Tongue (tissue), 2 donors: ENCODE data around the gene TFEB. TPM values are rescaled to one million over a fixed set of nuclear protein-coding genes. Genes with fewer than 3 reads are reported as not detected.

Experiments
- DNase-seq: peaks from one replicate; pipeline ENCODE4 v3.0.0-alpha.2; 2015
- total RNA-seq: library from RNA; depleted of rRNA; stranded (reverse); fragments of >200 nt; gene quantifications from one replicate; pipeline ENCODE4 v1.2.3, GENCODE V29; 2014

The TFEB gene
- total RNA-seq, 1 donor from 2014 or later = 30.7 TPM

DNA sequence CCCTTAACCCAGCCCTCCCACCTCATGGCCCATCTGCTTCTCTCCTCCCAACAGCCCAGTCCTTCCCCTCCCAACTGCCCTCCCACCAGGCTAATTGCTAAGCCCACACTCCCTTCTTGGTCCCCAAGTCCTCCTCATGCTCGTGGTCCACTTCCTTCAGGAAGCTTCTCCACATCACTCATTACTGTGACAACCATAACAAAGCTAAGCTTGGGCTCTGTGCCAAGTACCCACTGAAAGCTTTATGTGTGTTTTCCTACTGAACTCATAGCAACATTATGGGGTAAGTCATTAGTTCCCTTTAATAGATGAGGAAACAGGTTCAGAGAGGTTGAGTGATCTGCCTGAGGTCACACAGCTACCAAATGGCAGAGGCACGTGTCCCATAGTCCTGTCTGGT is 28.1 kb upstream of the TFEB start:
- no peak for DNase-seq

DNA sequence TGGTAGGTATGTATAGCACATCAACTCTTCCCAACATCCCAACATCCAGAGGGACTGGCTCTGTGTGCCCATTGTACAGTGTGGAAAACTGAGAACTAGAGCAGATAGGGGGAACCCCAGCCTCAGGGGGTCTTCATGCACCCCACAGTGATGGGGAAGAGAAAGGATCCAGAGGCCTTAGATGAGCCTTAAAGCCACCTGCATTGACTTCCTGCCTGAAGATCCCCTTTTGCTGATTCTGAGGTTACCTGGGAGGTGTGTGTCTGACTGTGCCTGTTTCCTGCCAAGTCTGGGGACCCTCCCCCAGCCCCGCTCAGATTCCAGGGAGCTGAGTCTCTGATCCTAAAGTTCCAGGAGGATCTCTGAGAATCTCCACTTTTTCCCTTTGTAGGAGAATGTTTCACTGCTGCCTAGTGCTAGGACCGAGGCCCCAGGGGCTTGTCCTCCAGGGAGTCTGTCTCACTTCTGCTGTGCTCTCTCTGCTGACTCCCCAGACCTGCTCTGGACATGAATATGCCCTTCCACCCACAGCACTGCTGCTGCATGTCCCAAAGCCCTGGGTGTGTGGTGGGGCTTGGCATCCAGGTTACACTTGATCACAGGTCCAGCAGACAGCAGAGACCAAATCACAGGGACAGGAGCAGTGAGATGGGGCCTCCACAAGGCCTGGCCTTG is 24.6 kb upstream of the TFEB start:
- no peak for DNase-seq

- no peak for DNase-seq
Measured at GRCh38 chr6:41759106-41759904, 23.9 kb upstream of the TFEB start.

DNA sequence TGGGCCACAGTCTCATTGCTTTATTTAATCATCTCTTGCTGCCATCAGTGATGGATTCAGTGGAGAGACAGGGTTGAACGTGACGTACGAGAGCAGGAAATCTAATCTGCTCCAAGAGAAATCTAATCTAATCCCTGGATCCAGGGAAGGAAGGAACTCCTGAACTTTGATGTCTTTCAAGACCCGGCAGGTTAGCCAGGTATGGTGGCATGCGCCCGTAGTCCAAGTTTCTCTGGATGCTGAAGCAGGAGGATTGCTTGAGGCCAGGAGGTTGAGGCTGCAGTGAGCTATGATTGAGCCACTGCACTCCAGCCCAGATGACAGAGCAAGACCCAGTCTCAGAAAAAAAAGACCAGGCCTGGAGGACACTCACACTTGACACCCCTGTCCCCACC is 23.2 kb upstream of the TFEB start:
- DNase-seq = no peak

- DNase-seq = no peak
Measured at GRCh38 chr6:41757931-41758640, 22.7 kb upstream of the TFEB start.

DNA sequence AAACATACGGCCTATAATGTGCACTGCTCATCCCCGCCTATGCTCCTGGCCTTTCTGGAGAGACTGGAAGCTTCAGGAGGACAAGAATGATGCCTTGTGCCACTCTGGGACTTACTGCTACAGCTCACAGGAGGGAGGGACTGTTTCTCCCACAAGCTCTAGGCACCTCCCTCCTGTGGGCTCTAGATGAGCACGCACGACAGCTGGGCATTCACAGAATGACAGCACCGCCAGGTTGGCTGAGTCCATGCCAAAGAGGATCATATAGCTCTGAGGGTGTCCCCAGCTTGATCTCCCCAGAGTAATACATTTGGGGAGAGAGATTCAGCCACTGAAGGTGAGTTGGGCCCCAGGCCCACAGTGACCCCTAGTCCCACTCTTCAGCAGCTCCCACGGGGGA is 21.9 kb upstream of the TFEB start:
- peak; percentile 81 for DNase-seq

DNA sequence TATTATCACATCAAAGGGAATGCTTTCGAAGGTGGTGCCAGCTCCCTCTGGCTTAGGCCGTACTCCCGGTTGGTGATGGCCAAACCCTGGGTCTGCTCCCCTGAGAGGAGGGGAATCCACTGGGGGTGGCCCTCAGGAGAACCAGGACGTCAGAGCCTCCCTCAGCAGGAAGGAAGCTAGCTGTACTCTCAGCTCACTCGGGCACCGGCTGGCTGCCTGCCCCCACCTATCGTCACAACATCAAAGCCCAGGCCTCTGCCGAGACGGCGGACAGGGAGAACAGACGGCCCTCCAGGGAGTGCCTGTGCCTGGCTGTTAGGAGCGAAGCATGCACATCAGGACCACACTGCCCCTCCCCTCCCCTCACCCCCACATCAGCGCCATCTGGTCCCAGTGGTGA is 20.9 kb upstream of the TFEB start:
- no peak for DNase-seq

DNA sequence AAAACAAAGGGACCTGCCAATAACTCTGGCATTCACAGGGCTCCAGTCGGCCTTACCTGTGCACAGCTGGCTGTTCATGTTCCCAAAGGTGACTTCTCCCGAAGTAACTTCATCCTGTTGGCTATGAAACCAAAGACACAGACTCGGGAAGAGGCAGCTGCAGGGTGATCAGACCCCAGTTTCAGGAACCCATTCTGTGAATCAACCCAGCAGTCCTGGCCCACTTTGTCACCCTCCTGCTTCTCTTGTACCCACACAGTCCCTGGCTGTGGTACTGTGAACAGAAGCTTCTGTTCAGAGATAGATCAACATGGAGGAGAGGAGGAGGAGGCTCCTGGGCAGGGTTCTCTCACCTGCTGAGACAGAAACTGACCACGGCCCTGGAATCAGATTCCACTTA is 20.5 kb upstream of the TFEB start:
- DNase-seq = no peak

DNA sequence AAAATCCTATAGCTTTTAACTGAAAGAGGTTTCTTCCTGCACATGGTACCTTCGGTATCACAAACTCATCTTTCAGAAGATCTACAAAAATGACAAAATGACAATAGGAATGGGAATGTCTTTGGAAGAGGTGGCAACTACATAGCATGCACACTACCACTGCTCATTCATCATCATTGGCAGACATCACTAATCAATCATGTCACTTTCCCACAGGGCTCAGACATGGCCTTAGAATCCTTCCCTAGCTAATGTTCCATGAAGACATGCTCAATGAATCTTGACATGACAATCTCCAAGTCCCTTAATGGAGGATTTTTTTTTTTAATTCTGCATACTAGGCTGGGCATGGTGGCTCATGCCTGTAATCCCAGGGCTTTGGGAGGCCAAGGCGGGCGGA is 15.0 kb upstream of the TFEB start:
- DNase-seq = no peak

GRCh38 chr6:41748542-41748941 is 13.1 kb upstream of the TFEB start:
- no peak for DNase-seq

DNA sequence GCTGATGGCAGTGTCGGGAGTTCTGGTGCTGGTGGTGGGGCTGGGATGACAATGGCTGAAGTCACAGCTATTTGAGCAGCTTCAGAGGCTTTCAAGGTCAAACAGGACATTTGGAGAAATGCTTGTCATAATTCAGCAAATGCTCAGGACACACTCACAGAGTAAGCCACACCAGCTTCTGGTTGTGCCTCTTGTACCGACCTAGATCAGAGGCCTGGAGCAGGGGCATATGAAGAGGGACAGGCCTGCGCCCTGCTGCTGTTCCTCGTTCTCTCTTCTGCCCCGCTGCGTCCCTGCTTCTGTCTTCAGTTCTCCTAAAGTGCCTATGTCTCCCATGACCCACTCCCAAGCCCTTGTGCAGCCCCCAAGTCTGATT is 12.7 kb upstream of the TFEB start:
- DNase-seq = no peak

- no peak for DNase-seq
Measured at GRCh38 chr6:41747256-41748101, 12.1 kb upstream of the TFEB start, which contains the start of gene PGC. TSS of gene PGC (minus strand) at chr6:41747397. CDS start at chr6:41747334, 63 bp downstream.

DNA sequence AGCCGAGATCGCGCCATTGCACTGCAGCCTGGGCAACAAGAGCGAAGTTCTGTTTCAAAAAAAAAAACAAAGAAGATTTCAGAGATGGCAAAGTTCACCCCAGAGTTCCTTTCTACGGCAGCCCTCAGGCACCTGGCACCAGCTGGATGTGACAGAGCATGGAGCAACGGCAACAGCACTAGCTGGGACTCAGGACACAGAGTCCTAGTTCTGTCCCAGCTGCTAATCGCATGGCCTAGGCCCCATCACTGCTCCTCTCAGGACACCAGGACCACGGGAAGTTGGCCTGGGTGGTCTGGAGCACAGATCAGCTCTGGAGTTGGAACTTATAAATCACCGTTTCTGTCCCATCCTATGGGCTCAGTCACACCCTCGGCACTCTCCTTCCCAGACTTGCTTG is 10.7 kb upstream of the TFEB start:
- DNase-seq = no peak

- DNase-seq = no peak
Measured at GRCh38 chr6:41744236-41744787, 8.9 kb upstream of the TFEB start.

DNA sequence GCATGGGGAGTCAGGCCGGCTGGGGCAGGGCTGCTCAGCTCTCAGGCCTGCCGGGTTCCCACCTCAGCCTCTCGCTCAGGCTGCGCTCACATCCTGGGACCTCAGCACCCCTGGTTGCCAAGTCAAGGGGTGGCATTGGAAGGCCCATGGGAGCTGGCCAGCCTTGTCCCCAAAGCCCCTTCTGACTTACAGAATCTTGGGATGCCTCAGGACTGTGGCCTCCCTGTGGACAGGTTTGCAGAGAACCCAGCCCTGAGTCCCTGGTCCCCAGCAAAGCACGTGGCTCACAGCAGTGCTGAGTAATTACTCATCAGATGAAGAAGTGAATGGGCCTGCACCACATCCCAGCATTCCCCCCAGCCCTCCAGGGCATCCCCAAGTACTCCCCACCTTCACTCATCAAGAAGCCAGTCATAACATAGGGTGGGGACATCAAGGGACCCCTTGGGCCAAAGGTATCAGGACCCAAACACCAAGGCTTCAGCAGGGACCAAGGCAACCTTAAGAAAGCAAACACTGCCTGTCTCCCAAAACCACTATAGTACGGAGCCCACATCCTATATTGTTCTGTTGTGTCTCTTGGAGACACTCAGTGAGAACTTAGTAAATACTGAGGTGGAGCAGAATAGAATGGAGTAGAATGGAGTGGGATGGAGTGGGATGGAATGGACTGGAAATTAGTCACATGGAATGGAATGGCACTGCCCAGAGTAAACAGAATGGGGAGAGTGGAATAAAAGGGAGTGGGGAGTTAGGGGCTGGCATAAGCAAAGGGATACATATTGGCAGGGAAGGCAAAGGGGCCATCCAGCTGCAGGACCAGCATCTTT is 8.2 kb upstream of the TFEB start:
- DNase-seq = no peak

GRCh38 chr6:41741625-41742490 is 6.5 kb upstream of the TFEB start:
- DNase-seq = no peak

DNA sequence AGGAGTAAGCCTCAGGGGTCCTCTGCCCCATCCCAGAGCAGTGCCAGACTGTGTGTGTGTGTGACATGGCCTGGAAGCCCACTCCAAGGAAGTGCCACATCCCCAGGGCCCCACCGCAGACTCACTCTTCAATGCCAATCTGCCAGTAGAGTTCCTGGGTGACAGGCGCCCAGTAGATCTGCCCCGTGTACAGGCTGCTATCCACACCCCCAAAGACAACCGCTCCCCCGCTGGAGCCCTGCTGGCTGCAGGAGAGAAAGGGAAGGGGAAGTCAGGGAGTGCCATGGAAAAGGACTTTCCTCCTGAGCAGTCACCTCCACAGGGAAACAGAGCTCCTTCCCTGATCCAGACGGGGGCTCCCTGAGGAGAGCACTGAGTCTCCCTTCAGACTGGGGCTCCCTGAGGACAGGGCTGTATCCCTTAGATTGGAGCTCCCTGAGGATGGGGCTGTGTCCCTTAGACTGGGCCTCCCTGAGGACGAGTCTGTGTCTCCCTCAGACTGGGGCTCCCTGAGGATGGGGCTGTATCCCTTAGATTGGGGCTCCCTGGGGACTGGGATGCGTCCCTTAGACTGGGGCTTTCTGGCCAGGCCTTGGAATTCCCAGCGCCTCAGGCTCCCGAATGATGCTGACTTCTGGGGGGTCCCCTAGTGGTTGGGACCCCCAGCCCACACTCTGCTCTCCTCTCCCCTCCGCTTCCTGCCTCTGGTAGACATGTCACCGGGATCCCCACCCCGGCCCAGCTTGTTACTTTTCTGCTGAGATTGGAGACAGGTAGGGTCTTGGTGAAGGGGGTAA is 5.2 kb upstream of the TFEB start:
- DNase-seq = no peak

GRCh38 chr6:41739041-41739440 is 3.6 kb upstream of the TFEB start:
- no peak for DNase-seq

DNA sequence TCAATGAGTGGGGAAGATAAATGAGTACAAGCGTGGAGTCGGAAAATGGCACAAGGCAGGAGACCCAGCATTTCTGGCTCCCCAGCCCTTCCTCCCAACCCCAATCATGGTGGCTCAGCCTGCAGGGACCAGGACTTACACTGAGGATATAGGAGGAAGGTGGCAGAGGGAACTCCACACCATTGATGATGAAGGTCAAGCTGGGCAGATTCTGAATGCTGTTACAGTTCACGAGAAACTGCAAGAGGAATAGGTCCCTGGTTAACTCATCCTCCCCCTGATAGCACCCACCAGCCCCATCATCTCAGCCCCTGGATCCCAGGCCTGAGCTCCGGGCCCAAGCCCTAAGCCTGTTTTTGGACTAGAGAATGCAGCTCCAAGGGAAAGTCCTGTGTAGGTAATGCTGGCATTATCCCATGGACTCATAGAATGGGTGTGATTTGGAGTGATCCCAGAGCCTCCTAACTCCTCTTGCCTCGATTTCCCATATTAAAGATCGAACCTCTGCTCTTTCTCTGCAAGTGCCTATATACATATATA is 2.3 kb upstream of the TFEB start:
- DNase-seq = no peak
